ENCODE data around the gene DCLK1. TPM values are rescaled to one million over a fixed set of nuclear protein-coding genes. Genes with fewer than 3 reads are reported as not detected.

Gene DCLK1
- total and polyA plus RNA-seq, 8 donors, result 10.5 to 20.5 (median 12.8) TPM

- ATAC-seq (no peak), DNase-seq (no peak)
- Histone ChIP-seq H3K27me3 (no peaks in the 10 kb centered on the region), H3K27ac (no peak overlapping the region), H3K9me3 (no peaks in the 10 kb centered on the region), H3K4me3 (no peak overlapping the region), H3K4me1 (no peaks in the 10 kb centered on the region), H3K36me3 (no peaks in the 10 kb centered on the region)
- no peak for TF ChIP-seq CTCF (IDR thresholded peaks at IDR 0.05)
- intact Hi-C loops (cut with DNase I), result no loop called here
These were observed 349.9 kb downstream of the DCLK1 start for GRCh38 chr13:35781036-35782000.

- no peak for DNase-seq
- intact Hi-C loops (cut with DNase I), result no loop called here
- H3K36me3 ChIP-seq, result no peaks in the 10 kb centered on the region
- no peak for ATAC-seq
- H3K9me3 ChIP-seq, result no peaks in the 10 kb centered on the region
- H3K4me1 ChIP-seq, result no peaks in the 10 kb centered on the region
- no peaks in the 10 kb centered on the region for H3K27me3 ChIP-seq
- H3K27ac ChIP-seq, result no peak overlapping the region
- no peak overlapping the region for H3K4me3 ChIP-seq
- no peak for TF ChIP-seq CTCF (IDR thresholded peaks at IDR 0.05)
These were observed 350.6 kb downstream of the DCLK1 start for GRCh38 chr13:35780613-35781012.

GRCh38 chr13:35771898-35772297 lies 359.3 kb downstream of the DCLK1 start:
- ATAC-seq (peak; percentile 54), DNase-seq (no peak)
- Histone ChIP-seq H3K9me3 (no peaks in the 10 kb centered on the region), H3K27ac (no peak overlapping the region), H3K4me3 (no peak overlapping the region), H3K27me3 (no peaks in the 10 kb centered on the region), H3K36me3 (no peaks in the 10 kb centered on the region), H3K4me1 (no peaks in the 10 kb centered on the region)
- TF ChIP-seq CTCF (IDR thresholded peaks at IDR 0.05), result no peak
- intact Hi-C loops (cut with DNase I), result no loop called here

GRCh38 chr13:35770756-35771297 lies 360.4 kb downstream of the DCLK1 start:
- DNase-seq (no peak), ATAC-seq (no peak)
- no peaks in the 10 kb centered on the region for H3K9me3 ChIP-seq
- no peaks in the 10 kb centered on the region for H3K36me3 ChIP-seq
- H3K27ac ChIP-seq, result no peak overlapping the region
- no peak overlapping the region for H3K4me3 ChIP-seq
- H3K4me1 ChIP-seq, result no peaks in the 10 kb centered on the region
- H3K27me3 ChIP-seq, result no peaks in the 10 kb centered on the region
- no peak for TF ChIP-seq CTCF (IDR thresholded peaks at IDR 0.05)
- intact Hi-C loops (cut with DNase I), result no loop called here

- Histone ChIP-seq H3K27me3 (no peaks in the 10 kb centered on the region), H3K27ac (no peak overlapping the region), H3K36me3 (no peaks in the 10 kb centered on the region), H3K9me3 (no peaks in the 10 kb centered on the region), H3K4me1 (no peaks in the 10 kb centered on the region), H3K4me3 (no peak overlapping the region)
- intact Hi-C loops (cut with DNase I), result no loop called here
- ATAC-seq (no peak), DNase-seq (no peak)
- TF ChIP-seq CTCF (IDR thresholded peaks at IDR 0.05), result no peak
These were observed 361.4 kb downstream of the DCLK1 start for GRCh38 chr13:35769812-35770211.

Data from left lung (tissue), 10 donors.